Activated T-cell treated with anti-CD3 and anti-CD28 coated beads for 4 hours (primary cell): ENCODE results near the gene SPINK9.
"Not testable (repeated sequence)": the region's sequence is repeated elsewhere in the genome, so short reads cannot be mapped to it uniquely, and the experiment has no call there.

Source experiments
- DNase-seq: peaks from one replicate; pipeline ENCODE4 v3.0.0-alpha.2; 2020

The SPINK9 gene, protein sequence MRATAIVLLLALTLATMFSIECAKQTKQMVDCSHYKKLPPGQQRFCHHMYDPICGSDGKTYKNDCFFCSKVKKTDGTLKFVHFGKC

DNA sequence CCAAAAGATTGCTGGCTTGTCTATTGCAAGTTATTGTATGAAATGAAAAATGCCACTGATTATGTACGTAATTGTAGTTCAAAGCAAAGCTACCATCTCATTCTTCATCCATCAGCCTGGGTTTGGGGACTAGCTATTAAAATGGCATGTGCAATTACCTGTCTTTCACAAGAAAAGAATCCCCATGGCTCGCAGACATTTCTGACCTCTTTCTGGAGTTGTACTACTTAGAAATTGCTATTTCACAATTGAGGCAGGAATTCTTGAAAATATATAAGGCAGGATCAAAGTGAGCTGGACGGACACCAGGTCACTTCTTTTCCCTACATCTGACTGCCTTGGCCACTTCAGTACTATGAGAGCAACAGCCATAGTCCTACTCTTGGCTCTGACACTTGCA, at the start of gene SPINK9:
SPINK9 (plus strand) TSS at position 301 of the 400 bp plus-strand sequence; CDS start at position 356, 55 bp downstream.
- DNase-seq, result no peak

GRCh38 chr5:148290271-148291195, 44.8 kb upstream of the SPINK9 start:
- DNase-seq, result no peak

- no peak for DNase-seq
Measured at GRCh38 chr5:148297731-148298130, 37.6 kb upstream of the SPINK9 start.

- no peak for DNase-seq
Measured at GRCh38 chr5:148306446-148306845, 28.9 kb upstream of the SPINK9 start.

- DNase-seq, result no peak
Measured at GRCh38 chr5:148309019-148309418, 26.3 kb upstream of the SPINK9 start.

DNA sequence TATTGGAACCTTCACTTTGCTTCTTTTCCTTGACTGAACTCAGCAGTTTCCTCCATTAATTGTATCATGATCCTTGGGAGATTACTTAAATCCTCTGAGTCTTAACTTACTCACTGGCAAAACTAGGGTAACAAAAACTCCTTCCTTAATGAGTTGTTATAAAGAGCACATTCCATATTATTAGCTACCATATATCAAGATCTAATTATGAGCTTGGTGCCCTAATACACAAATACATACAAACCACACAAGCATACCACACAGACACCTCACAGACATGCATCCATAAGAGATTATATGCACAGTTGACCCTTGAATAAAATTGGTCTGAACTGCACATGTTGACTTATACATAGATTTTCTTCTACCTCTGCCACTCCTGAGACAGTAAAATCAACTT, 25.6 kb upstream of the SPINK9 start:
- no peak for DNase-seq

GRCh38 chr5:148311484-148311883, 23.9 kb upstream of the SPINK9 start:
- DNase-seq, result no peak

GRCh38 chr5:148312153-148312552, 23.2 kb upstream of the SPINK9 start, which contains the start of gene SPINK7:
TSS of gene SPINK7 (plus strand) at chr5:148312423. CDS start at chr5:148312484, 61 bp downstream.
- no peak for DNase-seq

DNA sequence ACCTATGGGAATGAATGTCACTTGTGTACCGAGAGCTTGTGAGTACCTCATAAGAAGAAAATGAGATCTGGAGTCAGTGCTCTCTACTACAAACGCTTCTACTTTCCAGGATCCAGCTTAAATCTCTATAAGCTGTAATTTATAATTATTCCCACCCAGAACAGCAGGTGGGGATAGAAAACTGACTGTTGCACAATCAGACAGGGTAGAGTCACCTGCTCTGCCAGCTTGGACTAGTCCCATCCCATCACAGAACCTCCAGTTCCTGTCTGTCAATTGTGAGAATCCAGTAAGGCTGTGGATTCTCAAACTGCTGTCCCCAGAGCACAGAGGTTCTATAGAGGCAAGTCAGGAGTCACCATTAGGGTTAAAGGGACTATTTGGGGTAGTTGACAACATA, 21.2 kb upstream of the SPINK9 start:
- no peak for DNase-seq

GRCh38 chr5:148314731-148315130, 20.6 kb upstream of the SPINK9 start:
- no peak for DNase-seq

DNA sequence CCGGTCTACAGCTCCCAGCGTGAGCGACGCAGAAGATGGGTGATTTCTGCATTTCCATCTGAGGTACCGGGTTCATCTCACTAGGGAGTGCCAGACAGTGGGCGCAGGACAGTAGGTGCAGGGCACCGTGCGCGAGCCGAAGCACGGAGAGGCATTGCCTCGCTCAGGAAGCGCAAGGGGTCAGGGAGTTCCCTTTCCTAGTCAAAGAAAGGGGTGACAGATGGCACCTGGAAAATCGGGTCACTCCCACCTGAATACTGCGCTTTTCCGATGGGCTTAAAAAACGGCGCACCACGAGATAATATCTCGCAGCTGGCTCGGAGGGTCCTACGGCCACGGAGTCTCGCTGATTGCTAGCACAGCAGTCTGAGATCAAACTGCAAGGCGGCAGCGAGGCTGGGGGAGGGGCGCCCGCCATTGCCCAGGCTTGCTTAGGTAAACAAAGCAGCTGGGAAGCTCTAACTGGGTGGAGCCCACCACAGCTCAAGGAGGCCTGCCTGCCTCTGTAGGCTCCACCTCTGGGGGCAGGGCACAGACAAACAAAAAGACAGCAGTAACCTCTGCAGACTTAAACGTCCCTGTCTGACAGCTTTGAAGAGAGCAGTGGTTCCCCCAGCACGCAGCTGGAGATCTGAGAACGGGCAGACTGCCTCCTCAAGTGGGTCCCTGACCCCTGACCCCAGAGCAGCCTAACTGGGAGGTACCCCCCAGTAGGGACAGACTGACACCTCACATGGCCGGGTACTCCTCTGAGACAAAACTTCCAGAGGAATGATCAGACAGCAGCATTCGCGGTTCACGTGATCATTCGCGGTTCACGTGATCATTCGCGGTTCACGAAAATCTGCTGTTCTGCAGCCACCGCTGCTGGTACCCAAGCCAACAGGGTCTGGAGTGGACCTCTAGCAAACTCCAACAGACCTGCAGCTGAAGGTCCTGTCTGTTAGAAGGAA, 15.1 kb upstream of the SPINK9 start:
- not testable (repeated sequence) for DNase-seq

- no peak for DNase-seq
Measured at GRCh38 chr5:148333262-148333849, 2.0 kb upstream of the SPINK9 start.

DNA sequence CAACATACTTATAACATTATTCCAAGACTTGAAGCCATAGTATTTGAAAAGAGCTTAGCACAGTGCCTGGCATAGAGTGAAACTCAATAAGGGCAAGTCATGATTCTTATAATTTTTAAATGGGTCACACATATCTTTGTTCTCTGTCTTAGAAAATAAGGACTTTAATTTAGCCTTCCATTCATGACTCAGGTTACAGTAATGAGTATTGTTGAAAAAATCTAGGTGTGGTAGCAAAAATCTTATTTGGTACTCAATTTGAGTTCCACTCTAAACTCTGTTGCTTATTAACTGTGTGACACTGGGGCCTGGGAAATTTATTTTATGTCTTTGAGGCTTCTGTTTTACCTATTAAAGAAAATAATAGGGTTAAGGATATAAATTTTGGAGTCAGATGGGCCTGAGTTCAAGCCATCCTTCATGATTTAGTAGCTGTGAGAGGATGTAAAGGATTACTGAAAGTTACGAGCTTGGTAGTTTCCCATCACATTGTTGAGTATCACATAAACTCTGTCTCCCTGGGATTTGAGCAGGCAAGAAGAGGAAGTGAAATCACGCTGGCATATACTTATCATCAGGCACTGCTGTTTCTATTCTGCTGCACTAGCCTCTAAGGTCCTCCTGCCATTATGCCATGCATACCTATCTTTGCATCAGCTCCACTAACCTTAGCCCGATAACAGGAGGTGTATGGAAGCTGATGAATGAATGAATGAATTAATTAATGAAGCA, 1.5 kb downstream of the SPINK9 start:
- DNase-seq, result no peak

GRCh38 chr5:148342371-148343045, 7.1 kb downstream of the SPINK9 start:
- DNase-seq, result no peak

DNA sequence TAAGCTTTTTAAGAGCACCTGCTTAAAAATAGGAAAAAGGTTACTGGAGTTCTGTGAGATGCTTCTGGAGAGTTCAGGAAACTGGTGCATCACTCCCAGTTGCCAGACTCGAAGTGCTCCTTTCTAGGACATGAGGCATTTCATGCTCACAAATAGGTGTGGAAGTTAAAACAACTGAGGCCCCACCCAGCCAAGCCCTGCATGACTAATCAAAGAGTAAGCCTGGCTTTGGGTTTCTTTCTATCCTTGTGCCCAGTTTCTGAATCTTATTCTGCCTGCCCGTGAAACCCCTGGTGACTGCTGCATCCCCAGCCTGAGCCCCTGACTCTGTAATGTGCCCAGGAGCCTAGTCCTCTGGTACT, 7.7 kb downstream of the SPINK9 start:
- DNase-seq, result no peak

DNA sequence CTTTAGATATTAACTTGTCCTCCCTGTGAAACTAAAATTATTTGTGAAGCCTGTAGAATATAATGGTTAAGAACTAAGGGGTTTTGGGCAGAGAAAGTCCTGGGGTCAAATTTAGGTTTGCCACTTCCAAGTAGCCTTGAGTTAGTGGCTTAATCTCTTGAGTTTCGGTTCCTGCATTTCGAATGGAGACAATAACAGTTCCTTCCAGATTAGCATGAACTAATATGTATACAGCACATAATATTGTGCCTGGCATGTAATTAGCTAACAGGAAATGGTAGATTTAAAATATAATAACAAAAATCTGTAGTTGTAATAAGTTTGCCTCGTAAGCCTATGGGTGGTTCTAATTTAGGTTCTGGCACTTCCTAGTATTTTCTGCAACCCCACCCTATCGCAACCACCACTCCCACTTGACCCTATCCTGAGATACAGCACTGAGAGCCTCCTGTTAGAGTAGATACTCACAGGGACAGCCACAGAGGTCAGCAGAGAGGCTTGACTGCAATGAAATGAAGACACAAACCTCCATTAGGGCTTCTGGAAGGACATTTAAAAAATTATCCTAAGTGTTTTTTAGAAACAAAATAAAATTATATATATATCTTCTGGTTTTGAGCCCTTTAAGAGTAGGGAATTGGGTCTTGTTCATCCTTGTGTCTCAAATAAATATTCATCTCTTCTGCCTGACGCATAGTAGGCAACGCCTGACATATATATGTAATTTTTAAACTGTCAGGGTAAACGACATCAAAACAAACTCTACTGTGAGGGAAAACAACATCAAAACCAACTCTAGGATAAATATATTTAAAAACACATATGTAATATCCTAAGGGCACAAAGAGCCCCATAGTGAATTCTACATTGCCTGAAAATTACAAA, 8.5 kb downstream of the SPINK9 start:
- DNase-seq, result no peak

DNA sequence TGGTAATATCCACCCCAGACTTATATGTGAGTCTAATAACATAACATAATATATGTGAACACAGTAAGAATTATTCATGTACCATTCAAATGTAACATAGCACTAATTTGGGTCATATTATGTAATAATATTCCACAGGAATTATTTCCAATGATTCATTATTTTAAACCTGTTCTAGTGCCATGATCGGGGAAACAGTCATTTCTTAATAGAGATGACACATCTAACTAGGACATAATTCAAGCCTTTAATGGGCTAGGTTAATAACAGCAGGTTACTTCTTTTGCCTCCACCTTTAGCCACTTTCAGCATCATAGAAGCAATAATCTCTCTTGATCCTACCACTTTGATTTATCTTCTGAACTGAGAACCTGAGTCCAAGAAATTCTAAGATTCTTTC, 12.3 kb downstream of the SPINK9 start:
- no peak for DNase-seq

DNA sequence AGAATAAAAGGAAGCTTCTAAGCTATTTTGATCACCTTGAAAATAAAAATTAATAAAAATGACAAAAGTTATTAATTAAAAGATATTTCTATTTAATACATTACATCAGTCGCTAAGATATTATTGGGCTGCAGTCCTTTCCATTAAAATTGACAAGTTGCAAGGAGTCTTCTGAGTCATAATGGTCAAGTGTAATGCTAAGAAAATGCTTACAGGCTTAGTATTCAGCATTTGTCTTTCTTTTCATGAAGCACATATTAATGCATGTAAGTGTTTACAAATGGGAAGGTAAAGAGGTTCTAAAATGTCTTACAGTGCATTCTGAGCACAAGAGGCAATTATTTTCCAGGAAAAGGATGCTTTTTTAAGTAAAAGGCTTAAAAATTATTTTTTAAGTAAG, 17.3 kb downstream of the SPINK9 start:
- no peak for DNase-seq

DNA sequence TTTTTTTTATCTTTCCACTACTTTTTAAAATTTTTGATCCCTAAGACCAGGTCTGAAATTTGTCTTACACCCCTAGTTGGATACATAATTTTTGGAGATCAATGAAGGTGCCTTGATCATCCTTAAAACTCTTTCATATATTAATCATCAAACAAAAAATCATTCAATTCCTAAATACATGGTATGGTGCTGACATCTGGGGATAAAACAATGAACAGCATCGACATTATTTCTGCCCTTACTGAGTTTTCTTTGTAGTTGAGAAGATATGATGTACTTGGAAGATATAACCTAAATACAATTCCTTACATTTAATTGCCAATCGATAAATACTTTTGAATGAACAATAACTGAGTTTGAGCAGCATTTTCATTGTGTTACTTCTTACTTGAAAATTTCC, 18.3 kb downstream of the SPINK9 start:
- no peak for DNase-seq

GRCh38 chr5:148364343-148364742, 29.0 kb downstream of the SPINK9 start:
- DNase-seq, result no peak

GRCh38 chr5:148368299-148368698, 32.9 kb downstream of the SPINK9 start:
- no peak for DNase-seq
